HG03442 (cell line): ENCODE data around the gene SLC39A11.
"Not testable (repeated sequence)": the region's sequence is repeated elsewhere in the genome, so short reads cannot be mapped to it uniquely, and the experiment has no call there.

Experiments used
- ATAC-seq: cut with Tn5 transposase; IDR thresholded peaks from one replicate; pipeline ENCODE4 v1.9.1; 2021; ENCODE audit warnings: mild to moderate bottlenecking, moderate library complexity; ENCODE audit not compliant: unreplicated experiment

SLC39A11 gene

GRCh38 chr17:72726936-72727335 lies 365.6 kb downstream of the SLC39A11 start:
- peak; percentile 95 for ATAC-seq

DNA sequence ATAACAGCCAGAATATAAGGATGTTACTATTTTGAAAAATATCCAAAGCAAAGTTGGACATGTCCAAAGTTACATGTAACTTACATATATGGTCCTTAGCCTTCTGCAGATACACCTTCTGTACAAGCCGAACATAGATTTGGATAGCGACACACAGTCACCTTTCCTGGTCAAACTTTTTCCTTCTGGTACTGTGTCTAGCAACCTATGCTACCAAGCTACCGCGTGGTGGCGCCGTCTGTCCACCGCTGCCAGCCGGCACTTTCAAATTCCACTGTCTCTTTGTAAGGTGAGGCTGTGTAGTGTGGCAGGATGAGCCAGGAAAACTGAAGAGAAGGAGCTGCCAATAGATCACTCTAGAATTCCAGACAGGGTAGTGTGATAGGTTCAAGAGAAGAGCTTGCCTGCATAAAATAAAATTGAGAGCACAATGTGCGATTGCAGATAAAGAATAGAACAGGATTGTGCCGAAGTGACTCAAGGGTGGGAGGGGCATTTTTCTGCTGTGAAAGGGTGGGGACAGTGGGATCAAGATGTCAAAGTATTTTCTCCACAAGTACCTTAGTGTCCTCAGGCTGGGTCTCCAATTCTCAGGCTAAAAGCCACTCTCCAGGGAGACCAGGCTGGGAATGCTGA lies 366.9 kb downstream of the SLC39A11 start:
- no peak for ATAC-seq

GRCh38 chr17:72724267-72724666 lies 368.2 kb downstream of the SLC39A11 start:
- no peak for ATAC-seq

DNA sequence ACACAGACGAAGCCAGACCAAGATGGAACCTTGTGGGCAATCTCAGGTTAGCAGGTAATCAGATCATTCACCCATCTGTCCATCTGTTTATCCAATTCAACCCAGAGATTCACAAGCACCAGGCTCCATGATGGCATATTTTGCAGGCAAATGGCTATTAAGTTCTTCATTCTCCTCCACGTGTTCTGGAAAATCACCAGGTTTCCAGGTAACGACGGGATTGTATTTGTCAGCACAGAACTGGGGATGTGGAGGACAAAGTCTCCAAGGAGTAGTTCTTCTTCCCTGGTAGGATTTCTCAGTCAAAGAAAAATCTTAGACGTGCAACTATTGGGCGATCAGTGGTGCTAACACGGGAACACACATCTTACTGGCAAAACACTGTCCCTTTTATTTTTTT lies 368.8 kb downstream of the SLC39A11 start:
- ATAC-seq = no peak

DNA sequence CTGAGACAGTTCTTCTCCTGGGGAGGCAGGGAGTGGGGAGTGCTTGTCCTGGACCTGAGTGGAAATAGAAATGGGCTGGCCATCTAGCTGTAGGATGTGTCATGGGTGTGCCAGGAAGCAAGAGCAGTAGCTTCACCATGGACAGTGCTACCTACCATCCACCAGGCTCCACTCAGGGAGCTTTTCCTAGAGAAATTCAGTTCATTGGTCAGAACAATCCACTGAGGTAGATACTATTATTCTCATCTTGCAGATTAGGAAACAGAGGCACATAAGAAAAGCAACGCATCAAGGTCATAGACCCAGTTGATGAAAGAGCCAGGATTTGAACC lies 372.0 kb downstream of the SLC39A11 start:
- no peak for ATAC-seq

GRCh38 chr17:72719578-72720493 lies 372.7 kb downstream of the SLC39A11 start:
- ATAC-seq = no peak

DNA sequence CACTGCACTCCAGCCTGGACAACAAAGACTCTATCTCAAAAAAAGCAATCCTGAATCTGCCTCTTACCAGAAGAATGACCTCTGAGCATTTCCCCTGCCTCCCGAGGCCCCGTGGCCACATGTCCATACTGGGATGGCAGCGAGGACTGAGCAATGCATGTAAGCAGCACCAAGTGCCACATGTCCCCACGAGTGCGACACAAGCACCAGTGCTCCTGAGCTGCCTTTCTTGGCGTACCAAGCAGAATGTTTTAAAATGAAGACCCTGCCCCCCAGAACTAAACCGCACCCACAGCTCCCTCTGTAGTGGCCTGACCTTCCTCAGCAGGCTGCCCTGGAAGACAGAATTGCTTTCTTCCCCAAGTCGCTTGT lies 373.3 kb downstream of the SLC39A11 start:
- ATAC-seq = no peak

DNA sequence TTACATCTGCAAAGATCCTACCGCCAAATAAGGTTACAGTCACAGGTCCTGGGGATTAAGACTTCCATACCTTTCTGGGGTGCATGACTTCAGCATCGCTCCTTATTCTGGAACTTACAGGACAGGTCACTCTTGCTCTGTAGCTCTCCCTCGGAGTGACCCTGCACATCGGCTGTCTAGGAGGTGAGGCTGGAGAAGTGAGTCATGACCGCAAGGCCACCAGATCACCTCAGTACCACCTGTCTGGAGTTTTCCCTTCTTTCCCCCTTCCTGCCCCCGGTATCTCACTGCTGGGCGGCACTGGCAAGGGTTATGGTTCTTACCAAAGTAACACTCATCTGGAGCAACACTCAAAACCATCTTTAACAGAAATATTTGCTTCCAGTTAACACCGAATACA lies 374.8 kb downstream of the SLC39A11 start:
- no peak for ATAC-seq

GRCh38 chr17:72717276-72717675 lies 375.2 kb downstream of the SLC39A11 start:
- ATAC-seq = no peak

DNA sequence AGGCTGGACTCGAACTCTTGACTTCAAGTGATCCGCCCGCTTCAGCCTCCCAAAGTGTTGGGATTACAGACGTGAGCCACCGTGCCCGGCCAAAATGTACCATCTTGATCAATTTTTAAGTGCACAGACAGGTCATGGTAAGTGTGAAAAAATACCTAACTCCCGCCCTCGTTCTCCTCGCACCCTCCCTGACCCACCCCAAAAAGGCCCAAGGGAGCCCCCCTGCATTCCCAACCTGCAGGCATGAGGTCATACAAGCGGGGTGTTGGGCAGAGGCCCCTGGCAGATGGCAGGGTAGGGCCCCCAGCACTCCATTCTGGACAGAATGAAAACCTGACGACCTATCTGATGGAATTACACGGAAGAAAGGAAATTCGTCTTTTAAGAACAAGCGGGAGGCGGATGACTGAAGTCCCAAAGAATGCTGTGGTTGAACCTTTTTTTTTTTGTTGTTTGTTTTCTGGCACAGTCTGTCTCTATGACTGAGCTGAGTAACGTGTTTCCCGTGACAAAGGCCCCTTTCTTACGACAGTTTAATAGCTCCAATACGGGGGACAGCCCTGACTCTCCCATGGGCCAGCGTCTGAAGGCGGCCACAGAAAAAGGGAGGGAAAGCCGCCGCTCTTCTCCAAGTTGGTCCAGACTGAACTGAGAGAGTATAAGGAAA lies 376.4 kb downstream of the SLC39A11 start:
- ATAC-seq = no peak

DNA sequence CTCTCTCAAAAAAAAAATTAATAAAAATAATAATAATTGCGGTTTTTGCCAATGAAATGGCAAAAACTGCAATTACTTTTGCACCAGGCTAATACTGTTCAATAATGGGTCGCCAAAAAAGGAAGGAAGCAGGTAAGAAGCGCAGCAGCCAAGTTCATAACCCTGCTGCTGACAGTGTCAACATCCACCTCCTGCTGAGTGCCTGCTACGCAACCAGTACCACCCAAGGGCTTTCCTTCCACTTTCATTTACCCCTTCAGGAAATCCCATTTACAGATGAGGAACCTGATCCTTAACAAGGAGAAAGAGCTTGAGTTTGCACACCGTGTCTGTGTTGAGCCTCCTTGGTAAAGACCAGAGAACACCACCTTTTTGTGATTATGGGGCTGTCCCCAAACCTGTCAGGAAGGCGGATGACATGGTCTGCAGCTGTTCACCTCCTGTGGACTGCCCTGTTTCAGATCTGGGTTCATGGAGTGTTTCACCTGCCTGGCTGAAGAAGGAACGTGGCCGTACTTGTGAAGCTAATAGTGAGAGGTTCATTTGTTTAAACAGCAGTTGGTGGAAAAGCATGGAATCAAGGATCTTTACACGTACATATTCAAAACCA lies 378.0 kb downstream of the SLC39A11 start:
- no peak for ATAC-seq

DNA sequence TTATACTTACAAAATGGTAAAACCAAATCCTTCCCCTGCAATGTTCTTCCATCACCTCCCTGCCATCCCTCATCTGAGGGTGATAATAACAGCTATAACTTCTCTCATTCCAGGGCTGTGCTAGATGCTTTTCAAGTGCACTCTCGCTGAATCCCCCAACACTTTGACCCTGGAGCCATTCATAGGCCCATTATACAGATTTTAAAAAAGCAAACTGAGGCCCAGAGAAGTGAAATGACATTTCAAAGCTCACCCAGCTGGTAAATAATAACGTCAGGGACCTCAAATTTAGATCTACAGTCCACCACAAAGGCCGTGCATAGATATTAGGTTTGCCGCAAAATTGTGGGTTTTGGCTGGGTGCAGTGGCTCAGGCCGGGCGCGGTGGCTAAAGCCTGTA lies 378.8 kb downstream of the SLC39A11 start:
- no peak for ATAC-seq

GRCh38 chr17:72711521-72712310 lies 380.8 kb downstream of the SLC39A11 start:
- ATAC-seq = no peak

- no peak for ATAC-seq
Observed at GRCh38 chr17:72710834-72711233, 381.7 kb downstream of the SLC39A11 start.

- no peak for ATAC-seq
Observed at GRCh38 chr17:72710202-72710601, 382.3 kb downstream of the SLC39A11 start.

- ATAC-seq = not testable (repeated sequence)
Observed at GRCh38 chr17:72708682-72709081, 383.8 kb downstream of the SLC39A11 start.

GRCh38 chr17:72707881-72708280 lies 384.6 kb downstream of the SLC39A11 start:
- ATAC-seq = no peak

GRCh38 chr17:72706396-72706981 lies 386.0 kb downstream of the SLC39A11 start:
- ATAC-seq = no peak

GRCh38 chr17:72705905-72706395 lies 386.5 kb downstream of the SLC39A11 start:
- peak; percentile 81 for ATAC-seq

GRCh38 chr17:72702998-72703397 lies 389.5 kb downstream of the SLC39A11 start:
- ATAC-seq = no peak
